Measurements from ENCODE around the gene STX7.
A peak's percentile ranks its signal among the peaks of the same experiment; 100 is the strongest.
"Not testable (repeated sequence)": the region's sequence is repeated elsewhere in the genome, so short reads cannot be mapped to it uniquely, and the experiment has no call there.

Gene STX7, protein sequence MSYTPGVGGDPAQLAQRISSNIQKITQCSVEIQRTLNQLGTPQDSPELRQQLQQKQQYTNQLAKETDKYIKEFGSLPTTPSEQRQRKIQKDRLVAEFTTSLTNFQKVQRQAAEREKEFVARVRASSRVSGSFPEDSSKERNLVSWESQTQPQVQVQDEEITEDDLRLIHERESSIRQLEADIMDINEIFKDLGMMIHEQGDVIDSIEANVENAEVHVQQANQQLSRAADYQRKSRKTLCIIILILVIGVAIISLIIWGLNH

DNA sequence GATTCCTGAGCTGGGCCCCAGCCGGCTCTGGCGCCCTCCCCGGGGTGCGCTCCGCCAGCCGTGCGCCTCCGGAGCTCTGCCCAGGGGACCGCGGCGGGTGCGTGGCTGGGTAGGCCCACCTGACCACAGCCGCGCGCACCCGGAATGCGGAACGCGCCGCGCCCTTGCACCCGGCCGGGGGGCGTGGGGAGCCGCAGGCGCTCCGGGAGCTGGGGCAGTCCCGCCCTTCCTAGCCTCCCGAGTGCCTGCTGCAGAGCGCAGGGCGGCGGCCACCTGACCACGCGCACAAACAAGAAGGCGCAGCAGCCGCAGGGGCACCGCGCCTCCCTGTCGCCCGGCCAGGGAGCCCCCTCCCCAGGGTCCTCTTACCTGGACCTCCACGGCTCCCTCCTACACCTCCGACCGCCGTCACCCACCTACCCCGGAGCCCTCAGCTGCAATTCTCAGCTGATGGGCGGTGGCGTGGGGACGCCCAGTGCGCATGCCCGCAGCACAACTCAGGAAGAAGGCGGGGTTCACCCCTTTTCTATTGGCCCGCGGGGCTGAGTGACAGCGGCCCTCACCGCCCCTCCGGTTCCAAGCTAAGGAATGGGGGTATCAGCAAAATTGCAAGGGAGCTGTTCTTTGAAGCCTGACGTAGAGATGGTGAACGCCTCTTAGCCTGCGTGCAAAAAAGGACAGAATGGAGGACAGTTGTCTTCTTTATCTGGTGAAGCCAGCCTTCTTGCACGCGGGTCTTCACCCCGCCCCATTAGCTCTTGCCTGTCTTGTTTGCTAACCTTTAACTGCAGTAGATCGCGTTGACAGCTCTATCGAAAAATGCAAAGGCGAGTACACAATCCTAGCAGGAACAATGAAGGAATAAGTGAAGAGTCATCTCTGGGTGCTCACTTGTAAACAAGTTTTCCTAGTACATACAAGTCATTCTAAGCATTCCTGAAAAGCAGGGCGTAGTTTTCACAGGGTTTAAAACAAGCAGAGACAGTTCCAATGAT is at the start of gene STX7:
Gene STX7, minus strand, starts transcription at position 479 of the 995 bp plus-strand sequence. CDS start 9,586 bp downstream, outside the sequence.
- ATAC-seq = peak; percentile 96
- Mint-ChIP-seq H3K27ac (peak within 1 kb of the TSS; percentile 91), H3K4me3 (peak within 1 kb of the TSS; percentile 92), H3K4me1 (peaks cover 49% of the 10 kb centered on the region), H3K9me3 (no peaks in the 10 kb centered on the region), H3K27me3 (no peaks in the 10 kb centered on the region), H3K36me3 (peaks cover 24% of the 10 kb centered on the region)

DNA sequence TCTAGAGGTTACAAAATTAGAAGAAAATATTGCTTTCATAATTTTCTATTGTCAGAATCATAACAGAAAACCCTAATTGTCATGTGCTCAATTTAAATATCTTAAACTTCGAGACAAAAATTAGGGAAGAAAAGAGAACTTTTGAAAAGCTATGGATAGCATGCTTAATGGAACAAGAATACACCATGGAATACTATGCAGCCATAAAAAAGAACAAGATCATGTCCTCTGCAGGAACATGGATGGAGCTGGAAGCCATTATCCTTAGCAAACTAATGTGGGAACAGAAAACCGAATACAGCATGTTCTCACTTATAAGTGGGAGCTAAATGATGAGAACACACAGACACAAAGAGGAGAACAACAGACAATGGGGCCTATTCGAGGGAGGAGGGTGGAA is 47.2 kb upstream of the STX7 start:
- not testable (repeated sequence) for H3K27ac Mint-ChIP-seq, H3K36me3 Mint-ChIP-seq, H3K9me3 Mint-ChIP-seq, ATAC-seq, H3K4me1 Mint-ChIP-seq, H3K4me3 Mint-ChIP-seq
- H3K27me3 Mint-ChIP-seq = peaks cover 22% of the 10 kb centered on the region

DNA sequence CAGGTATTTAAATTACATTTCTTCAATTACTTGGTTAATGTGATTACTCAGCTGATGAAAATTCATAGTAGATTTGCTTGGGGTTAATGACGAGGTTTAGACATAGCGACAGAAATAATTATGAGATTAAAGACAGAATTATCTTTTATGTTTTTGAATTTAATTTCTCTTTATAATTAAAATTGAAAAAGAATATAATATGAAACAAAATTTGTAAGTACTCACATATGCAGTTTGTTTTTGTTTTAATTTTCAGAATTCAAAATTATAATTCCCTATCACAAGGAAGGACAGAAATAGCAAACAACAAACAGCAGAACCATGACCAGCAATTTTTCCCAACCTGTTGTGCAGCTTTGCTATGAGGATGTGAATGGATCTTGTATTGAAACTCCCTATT is 39.5 kb upstream of the STX7 start, which contains the start of gene TAAR8:
Gene TAAR8, plus strand, starts transcription at position 301 of the 400 bp plus-strand sequence. Its CDS starts 21 bp downstream, at position 322.
- peaks cover 6% of the 10 kb centered on the region for H3K4me1 Mint-ChIP-seq
- H3K27me3 Mint-ChIP-seq = peaks cover 11% of the 10 kb centered on the region
- no peak within 1 kb of the TSS for H3K4me3 Mint-ChIP-seq
- H3K9me3 Mint-ChIP-seq = no peaks in the 10 kb centered on the region
- H3K27ac Mint-ChIP-seq = no peak within 1 kb of the TSS
- H3K36me3 Mint-ChIP-seq = no peaks in the 10 kb centered on the region
- ATAC-seq = no peak

DNA sequence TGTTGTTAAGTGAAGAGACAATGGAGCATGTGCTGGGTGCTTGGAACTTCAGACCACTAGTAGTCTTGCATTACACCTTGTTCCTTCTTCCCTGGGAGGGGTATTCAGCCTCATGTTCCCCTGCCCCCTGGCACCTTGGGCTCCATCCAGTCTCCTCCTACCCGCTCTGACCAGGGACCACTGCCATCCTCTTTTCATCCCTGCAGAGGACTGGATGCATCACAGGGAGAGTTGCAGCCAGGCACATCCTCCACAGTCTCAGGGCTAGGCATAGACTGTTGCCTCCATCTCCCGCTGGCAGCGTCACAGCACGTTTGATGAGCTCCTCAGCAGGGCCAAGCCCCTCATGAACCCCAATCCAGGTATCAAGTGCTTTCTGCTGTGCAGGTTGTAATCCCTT is 38.3 kb upstream of the STX7 start:
- H3K4me3 Mint-ChIP-seq = no peak overlapping the region
- peaks cover 6% of the 10 kb centered on the region for H3K4me1 Mint-ChIP-seq
- ATAC-seq = no peak
- H3K9me3 Mint-ChIP-seq = no peaks in the 10 kb centered on the region
- no peaks in the 10 kb centered on the region for H3K27me3 Mint-ChIP-seq
- no peak overlapping the region for H3K27ac Mint-ChIP-seq
- no peaks in the 10 kb centered on the region for H3K36me3 Mint-ChIP-seq

DNA sequence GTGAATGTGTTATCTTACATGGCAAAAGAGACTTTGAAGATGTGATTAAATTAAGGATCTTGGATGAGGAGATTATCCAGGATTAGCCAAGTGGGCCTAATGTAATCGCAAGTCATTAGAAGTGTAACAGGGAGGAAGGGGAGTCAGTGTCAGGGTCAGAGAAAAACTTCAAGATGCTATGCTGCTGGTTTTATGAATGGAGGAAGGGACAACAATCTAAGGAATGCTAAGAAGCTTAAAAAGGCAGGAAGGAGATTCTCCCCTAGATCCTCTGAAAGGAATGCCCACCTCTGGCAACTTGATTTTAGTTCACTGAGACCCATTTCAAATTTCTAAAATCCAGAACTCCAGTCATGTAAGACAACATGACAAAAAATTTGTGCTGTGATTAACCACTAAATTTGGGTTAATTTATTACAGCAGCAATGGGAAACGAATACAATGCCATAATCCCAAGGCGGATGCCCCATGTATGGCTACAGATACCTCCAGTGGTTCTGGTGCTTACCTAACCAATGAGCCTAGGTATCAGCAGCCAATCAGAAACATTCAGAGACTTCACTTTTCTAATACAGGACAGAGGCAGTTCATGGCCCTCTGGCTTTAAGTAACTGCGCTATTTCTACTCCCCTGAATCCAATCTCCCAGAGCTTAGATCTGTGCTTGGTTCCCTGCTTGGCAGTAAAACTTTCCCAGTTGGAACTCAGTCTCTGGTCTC is 36.0 kb upstream of the STX7 start:
- H3K27me3 Mint-ChIP-seq = no peaks in the 10 kb centered on the region
- no peaks in the 10 kb centered on the region for H3K9me3 Mint-ChIP-seq
- no peak for ATAC-seq
- H3K36me3 Mint-ChIP-seq = no peaks in the 10 kb centered on the region
- H3K4me1 Mint-ChIP-seq = peaks cover 6% of the 10 kb centered on the region
- H3K27ac Mint-ChIP-seq = no peak overlapping the region
- no peak overlapping the region for H3K4me3 Mint-ChIP-seq

DNA sequence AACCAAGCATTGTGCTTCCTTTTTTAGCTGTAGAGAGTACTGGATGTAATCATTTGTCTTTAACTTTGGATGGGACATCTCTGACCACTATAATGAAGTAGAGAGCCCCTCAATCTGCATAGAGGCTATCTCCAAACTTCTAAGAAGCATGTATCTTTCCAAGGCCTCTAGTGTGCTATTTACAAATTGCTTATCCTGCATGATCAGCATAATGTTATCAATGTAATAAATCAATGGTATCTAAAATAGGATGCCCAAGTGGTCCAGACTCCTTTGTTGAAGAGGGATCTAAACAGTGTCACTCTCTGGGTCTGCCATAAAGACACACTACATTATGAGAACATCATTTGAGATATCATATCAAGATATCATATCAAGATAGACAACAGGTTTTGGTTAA is 31.9 kb upstream of the STX7 start:
- Mint-ChIP-seq H3K36me3 (no peaks in the 10 kb centered on the region), H3K9me3 (no peaks in the 10 kb centered on the region)

DNA sequence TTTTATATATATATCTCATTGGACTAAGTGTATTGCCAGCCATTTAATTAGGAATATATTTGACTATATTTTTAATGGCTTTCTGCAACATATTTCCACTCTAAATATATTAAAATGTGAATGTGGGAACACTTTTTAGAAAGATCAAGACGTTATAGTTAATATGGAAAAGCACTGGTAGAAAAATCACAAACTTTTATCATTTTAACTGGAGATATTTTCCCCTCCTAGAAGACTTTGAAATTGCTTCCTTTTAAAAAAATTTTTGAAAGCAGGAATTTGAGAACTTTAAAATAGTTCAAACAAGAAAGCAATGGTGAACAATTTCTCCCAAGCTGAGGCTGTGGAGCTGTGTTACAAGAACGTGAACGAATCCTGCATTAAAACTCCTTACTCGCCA is 25.1 kb upstream of the STX7 start, which contains the start of gene TAAR9:
Gene TAAR9, plus strand, starts transcription at position 301 of the 400 bp plus-strand sequence. Its CDS starts 13 bp downstream, at position 314.
- peaks cover 23% of the 10 kb centered on the region for H3K27me3 Mint-ChIP-seq
- ATAC-seq = no peak
- no peak within 1 kb of the TSS for H3K4me3 Mint-ChIP-seq
- peaks cover 2% of the 10 kb centered on the region for H3K9me3 Mint-ChIP-seq
- no peaks in the 10 kb centered on the region for H3K4me1 Mint-ChIP-seq
- H3K36me3 Mint-ChIP-seq = no peaks in the 10 kb centered on the region
- no peak within 1 kb of the TSS for H3K27ac Mint-ChIP-seq

More for the DNA sequence above, 31.9 kb upstream of the STX7 start:
- no peak for ATAC-seq
- peaks cover 12% of the 10 kb centered on the region for H3K27me3 Mint-ChIP-seq
- no peak overlapping the region for H3K4me3 Mint-ChIP-seq
- peaks cover 6% of the 10 kb centered on the region for H3K4me1 Mint-ChIP-seq
- H3K27ac Mint-ChIP-seq = no peak overlapping the region

DNA sequence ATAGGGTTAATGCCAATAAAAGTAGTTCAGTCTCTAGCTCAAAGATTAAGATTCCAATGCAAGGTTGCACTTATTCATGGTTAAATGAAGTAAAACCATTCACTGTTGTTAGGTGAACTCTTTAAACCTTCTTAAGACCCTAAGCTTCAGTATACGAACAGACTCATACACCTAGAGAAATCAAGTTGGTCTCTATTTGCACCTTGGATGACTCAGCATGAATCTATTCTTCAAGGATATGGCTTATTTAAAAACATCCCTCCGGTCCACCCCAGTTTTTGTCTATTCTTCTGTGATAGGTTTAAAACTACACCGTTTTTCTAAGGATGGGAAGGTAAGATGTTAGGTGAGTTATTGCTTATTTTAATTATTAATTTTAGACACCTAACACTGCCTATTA is 24.2 kb upstream of the STX7 start:
- Mint-ChIP-seq H3K27me3 (peaks cover 23% of the 10 kb centered on the region), H3K4me3 (no peak overlapping the region), H3K36me3 (no peaks in the 10 kb centered on the region), H3K9me3 (peaks cover 2% of the 10 kb centered on the region), H3K4me1 (no peaks in the 10 kb centered on the region), H3K27ac (no peak overlapping the region)
- ATAC-seq = no peak

DNA sequence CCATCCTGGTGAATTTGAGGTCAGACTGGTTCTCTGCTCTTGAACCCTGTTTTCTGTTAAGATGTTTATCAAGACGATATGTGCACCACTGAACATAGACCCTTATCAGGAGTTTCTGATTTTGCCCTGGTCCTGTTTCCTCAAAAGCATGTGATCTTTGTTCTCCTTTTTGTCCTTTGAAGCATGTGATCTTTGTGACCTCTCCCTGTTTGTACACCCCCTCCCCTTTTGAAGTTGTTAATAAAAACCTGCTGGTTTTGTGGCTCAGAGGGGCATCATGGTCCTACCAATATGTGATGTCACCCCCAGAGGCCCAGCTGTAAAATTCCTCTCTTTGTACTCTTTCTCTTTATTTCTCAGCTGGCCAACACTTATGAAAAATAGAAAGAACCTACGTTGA is 21.6 kb upstream of the STX7 start:
- not testable (repeated sequence) for H3K4me3 Mint-ChIP-seq, ATAC-seq, H3K9me3 Mint-ChIP-seq, H3K36me3 Mint-ChIP-seq, H3K27ac Mint-ChIP-seq, H3K4me1 Mint-ChIP-seq
- peaks cover 11% of the 10 kb centered on the region for H3K27me3 Mint-ChIP-seq

DNA sequence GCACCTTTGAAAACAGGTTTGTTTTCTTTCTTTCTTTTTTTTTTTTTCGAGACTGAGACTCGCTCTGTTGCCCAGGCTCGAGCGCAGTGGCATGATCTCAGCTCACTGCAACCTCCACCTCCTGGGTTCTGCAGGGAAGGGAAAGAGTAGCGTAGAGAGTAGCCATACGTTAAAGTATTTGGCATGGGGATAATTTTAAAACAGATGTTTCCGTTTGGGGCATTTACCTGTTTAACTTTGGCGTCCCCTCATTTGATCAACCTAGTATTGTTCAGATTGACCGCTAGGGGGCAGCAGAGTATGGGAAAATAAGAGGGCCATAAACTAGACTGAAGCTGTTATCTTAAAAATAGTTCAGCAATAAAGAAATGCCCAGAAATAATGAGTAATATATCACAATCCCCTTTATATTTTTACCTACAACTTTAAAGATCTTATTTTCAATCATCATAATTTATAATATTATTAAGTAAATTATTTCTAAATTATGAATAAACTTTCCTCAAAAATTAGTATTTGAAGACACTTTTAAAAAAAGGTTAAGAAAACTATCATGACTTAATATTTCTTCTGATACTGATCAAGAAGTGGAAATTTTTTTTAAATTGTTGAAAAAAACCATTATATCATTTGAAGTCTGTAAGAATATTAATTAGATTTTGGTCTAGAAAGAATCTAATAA is 17.5 kb upstream of the STX7 start:
- Mint-ChIP-seq H3K27me3 (no peaks in the 10 kb centered on the region), H3K4me1 (peaks cover 6% of the 10 kb centered on the region), H3K4me3 (peak overlapping the region; percentile 83), H3K9me3 (peaks cover 2% of the 10 kb centered on the region), H3K36me3 (no peaks in the 10 kb centered on the region), H3K27ac (no peak overlapping the region)
- peak; percentile 78 for ATAC-seq

DNA sequence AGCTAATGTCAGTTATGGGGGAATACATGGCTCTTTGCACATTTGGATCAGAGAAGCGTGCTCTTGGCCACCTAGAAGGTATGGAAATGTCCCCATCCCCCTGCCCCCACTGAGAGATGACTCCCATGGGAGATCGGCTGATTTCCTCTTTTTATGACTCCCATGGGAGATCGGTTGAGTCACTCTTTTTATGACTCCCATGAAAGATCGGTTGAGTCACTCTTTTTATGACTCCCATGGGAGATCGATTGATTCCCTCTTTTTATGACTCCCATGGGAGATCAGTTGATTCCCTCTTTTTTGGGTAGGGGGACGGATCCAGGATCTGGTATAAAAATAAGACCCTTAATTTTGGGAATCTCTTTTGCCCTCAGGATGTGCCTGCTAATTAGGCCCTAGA is 14.9 kb upstream of the STX7 start:
- no peak for ATAC-seq
- Mint-ChIP-seq H3K36me3 (no peaks in the 10 kb centered on the region), H3K4me3 (no peak overlapping the region), H3K27me3 (no peaks in the 10 kb centered on the region), H3K9me3 (no peaks in the 10 kb centered on the region), H3K27ac (no peak overlapping the region), H3K4me1 (peaks cover 6% of the 10 kb centered on the region)

DNA sequence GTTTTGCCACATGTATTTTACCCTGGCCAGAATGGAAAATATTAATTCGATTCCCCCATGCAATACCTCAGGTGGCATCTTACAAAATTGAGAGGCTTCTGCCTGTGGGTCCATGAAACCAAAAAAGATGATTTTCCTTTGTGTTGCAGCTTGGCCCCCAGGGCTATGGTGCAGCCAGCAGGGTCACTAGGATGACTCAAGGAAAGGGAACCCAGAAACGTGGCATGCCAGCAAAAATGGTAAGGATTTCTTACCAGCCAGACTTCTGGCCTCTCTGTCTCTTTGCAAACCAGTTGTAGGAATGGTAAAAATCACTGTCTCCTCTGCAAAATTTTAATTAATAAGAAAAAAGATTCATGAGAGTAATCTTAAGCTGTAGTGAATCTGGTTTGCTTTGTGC is 13.5 kb upstream of the STX7 start:
- H3K27me3 Mint-ChIP-seq = no peaks in the 10 kb centered on the region
- no peak overlapping the region for H3K27ac Mint-ChIP-seq
- no peak for ATAC-seq
- H3K36me3 Mint-ChIP-seq = no peaks in the 10 kb centered on the region
- H3K4me1 Mint-ChIP-seq = peaks cover 6% of the 10 kb centered on the region
- no peaks in the 10 kb centered on the region for H3K9me3 Mint-ChIP-seq
- no peak overlapping the region for H3K4me3 Mint-ChIP-seq

DNA sequence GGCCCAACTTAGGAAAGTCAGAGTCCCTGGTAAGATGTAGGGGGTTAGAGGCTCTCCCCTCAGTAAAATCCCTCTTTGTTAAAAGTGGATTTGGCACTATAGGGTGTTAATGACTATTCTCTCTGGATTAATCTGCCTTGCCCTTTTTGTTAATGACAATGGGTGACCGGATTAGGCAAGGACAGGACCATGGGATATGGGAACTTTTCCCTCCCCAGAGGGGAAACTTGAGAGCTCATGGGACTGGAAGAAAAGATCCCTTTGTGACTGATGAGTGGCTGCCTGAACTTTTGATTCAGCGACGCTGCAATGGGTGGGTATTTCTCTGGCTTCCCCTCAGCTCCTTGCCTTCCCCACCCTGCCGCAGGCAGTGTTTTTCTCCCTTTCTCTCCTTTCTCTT is 12.9 kb upstream of the STX7 start:
- no peak overlapping the region for H3K27ac Mint-ChIP-seq
- no peak for ATAC-seq
- no peak overlapping the region for H3K4me3 Mint-ChIP-seq
- no peaks in the 10 kb centered on the region for H3K36me3 Mint-ChIP-seq
- H3K9me3 Mint-ChIP-seq = no peaks in the 10 kb centered on the region
- H3K27me3 Mint-ChIP-seq = no peaks in the 10 kb centered on the region
- peaks cover 6% of the 10 kb centered on the region for H3K4me1 Mint-ChIP-seq

DNA sequence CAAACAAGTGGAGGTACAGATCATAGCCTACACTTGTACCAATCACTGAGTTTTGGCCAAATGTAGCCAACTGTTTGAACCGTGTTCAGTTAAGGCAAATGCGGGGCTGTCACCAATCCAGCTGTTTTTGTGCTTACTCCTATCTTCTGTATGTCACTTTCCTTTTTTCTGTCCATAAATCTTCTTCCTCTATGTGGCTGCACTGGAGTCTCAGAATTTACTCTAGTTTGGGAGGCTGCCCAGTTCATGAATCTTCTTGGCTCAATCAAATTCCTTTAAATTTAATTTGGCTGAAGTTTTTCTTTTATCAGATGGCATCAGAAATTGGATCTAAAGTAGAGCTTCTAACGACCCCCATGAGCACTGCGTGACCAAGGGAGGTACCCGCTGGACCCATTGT is 11.7 kb upstream of the STX7 start:
- no peaks in the 10 kb centered on the region for H3K27me3 Mint-ChIP-seq
- no peaks in the 10 kb centered on the region for H3K36me3 Mint-ChIP-seq
- no peaks in the 10 kb centered on the region for H3K9me3 Mint-ChIP-seq
- no peak overlapping the region for H3K4me3 Mint-ChIP-seq
- H3K4me1 Mint-ChIP-seq = peaks cover 6% of the 10 kb centered on the region
- no peak for ATAC-seq
- no peak overlapping the region for H3K27ac Mint-ChIP-seq

DNA sequence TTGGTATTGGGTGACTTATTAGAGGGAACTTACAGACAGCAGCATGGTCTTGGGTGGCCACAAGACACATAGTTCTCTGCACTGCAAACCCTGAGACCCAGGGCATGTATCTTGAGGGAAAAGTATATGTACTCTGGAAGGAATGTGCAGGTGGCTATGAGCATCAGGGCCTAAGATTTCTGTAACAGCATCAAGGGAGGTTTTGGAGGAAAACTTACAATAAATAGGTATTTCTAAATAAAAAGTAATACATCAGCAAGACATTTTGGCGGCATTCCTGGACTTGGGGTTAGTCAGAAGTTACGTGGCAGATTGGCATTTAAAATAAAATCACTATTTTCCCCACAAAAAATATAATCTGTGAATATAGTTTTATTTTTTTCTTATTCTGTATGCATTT is 8.0 kb upstream of the STX7 start:
- Mint-ChIP-seq H3K27me3 (no peaks in the 10 kb centered on the region), H3K27ac (no peak overlapping the region), H3K36me3 (no peaks in the 10 kb centered on the region), H3K4me1 (no peaks in the 10 kb centered on the region), H3K4me3 (no peak overlapping the region), H3K9me3 (no peaks in the 10 kb centered on the region)
- ATAC-seq = no peak
